NOMO-1 treated with dmso at 0.1 percent for 144 hours (cell line): ENCODE data around the gene LCA5.
"Not testable (repeated sequence)": the region's sequence is repeated elsewhere in the genome, so short reads cannot be mapped to it uniquely, and the experiment has no call there.

Experiments used
- DNase-seq: peaks from one replicate; lab custom pipeline; 2025; ENCODE audit not compliant: unreplicated experiment; lab: John Stamatoyannopoulos, UW

Gene LCA5

DNA sequence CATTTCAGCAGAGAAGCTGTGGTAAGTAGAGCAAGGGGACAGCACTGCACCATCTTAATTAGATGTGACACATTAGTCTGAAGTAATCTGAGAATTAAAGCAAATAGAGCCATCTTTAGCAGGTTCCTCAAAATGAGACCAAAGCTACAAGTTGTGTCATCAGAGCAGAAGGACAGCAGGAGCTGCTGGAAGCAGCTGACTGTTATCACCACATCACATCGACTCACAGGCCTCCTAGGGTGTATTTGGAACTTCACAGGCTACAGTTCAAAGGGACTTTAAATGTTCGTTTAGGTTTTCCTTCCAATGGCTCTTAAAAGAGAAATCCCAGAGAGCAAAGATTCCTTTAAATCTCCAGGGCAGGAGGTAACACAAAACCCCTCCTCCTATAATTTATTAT, 69.5 kb downstream of the LCA5 start:
- DNase-seq, result peak; percentile 74

DNA sequence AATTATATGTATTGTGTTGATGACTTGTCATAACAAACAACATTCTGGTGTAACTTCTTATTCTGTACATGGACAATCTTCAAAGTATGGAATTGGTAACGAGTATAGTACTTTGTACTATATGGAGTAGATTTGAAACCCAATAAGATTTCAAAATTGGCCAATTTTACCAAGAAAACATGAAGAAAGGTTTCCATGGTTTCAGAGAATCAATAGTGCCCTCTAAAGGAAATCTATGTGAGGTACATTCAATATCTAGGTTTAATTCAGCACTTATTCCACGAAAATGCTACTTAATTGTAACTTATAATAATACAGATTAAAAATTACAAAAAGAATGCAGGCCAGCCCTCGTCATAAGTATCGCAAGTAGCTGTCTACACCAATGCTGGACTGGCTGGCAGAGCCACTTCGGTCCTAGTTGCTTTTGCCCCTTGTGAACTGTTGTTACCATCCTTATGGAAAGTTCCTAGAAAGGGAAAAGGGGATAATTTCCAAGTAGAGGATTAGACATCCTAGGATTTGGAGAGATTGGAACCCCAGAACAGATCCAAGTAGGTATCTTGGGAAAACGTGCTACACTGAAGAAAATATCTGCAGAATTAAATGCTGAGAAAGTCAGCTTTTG, 70.9 kb downstream of the LCA5 start:
- DNase-seq, result no peak

GRCh38 chr6:79465381-79465780, 71.8 kb downstream of the LCA5 start:
- no peak for DNase-seq

- DNase-seq, result no peak
Observed at GRCh38 chr6:79463621-79464050, 73.6 kb downstream of the LCA5 start.

DNA sequence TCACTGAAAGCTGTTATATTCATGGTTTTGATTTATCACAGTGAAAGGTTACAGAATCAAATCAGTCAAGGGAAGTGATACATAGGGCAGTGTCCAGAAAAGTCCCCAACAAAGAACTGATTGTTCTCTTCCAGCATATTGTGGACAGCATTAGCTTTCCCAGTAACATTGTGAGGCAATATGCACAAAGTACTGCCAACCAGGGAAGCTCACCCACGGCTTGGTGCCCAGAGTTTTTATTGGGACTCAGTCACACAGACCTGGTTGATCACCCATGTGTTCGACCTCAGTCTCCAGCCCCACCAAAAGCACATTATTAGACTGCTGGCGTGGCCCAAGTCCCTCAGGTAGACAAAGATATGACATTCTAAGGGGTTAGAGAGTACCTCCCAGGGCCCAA, 76.0 kb downstream of the LCA5 start:
- no peak for DNase-seq

GRCh38 chr6:79455446-79455845, 81.8 kb downstream of the LCA5 start:
- DNase-seq, result no peak

DNA sequence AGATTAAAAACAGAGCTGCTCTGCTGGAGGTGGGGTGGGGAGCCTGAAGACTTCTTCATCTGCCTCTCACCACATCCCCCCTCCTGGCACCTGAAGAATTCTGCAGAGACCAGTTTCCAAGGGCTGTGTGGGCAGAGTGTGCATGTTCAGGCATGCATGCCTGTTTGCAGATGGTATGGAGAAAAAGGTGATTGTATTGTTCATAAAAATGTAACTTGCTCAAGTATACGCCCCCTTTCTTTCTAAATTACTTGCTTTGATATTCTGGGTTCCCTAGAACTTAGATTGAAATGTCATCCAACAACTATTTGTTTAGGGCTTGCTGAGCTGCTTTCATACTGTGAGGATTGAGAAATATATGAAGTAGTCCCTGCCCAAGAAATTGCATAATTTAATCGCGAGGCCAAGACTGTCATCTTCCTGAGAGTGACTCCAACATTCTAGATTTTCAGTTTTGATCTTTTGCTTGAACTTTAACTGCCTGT, 83.6 kb downstream of the LCA5 start:
- peak; percentile 39 for DNase-seq

DNA sequence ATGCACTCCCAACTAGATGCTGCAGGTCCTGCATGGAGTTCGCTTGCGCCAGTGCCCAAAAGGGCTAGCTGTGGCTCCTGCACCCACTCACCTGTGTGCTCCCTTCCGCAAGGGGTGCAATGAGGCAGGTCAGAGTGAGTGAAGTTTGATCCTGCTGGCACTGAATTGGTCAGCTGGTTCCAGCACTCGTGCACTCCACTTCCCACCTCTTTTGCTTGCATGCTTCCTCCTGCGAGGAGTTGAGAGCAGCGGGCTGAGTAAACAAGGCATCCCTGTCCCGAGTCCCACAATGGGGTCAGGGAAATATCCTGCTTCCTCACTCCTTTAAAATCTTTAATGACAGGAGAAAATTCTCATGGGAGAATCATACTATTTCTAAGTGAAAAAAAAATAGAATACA, 86.2 kb downstream of the LCA5 start:
- DNase-seq, result no peak

DNA sequence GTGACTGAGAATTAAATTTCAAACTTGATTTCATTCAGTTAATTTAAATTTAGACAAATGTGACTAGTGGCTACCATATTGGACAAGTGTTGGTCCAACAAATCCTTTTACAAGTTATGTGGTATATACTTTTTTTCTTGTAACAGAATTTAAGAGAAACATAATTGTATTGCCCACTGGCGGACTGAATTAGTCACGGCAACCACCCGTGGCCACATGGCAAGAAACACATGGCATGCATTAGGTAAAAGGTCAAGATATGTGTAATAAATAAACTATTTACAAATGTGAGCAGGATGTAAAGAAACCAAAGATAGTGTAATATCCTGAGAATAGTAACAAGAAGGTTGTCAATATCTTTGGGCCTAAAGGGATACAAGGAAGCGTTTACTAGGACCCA, 91.2 kb downstream of the LCA5 start:
- no peak for DNase-seq

GRCh38 chr6:79443876-79444275, 93.4 kb downstream of the LCA5 start:
- DNase-seq, result not testable (repeated sequence)

DNA sequence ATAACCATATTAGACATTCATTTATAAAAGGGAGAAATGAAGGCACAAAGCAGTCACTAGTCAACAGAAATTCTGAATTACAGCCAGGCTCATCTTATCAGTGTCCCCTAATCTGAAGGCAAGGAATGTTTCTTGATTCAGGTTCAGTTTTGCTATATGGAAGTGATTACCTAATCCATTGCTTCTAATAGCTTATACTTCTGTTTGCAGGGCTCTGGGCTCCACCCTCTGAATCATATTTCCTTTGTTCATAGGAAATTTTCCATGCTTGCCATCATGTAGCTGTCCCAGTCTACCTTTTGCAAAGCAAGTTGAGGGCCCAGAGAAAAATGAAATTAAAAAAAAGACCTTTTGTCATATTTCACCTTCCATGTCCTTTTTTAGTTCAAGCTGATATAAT, 96.0 kb downstream of the LCA5 start:
- no peak for DNase-seq

- no peak for DNase-seq
Observed at GRCh38 chr6:79440598-79440997, 96.6 kb downstream of the LCA5 start.

- DNase-seq, result no peak
Observed at GRCh38 chr6:79438030-79438429, 99.2 kb downstream of the LCA5 start.

DNA sequence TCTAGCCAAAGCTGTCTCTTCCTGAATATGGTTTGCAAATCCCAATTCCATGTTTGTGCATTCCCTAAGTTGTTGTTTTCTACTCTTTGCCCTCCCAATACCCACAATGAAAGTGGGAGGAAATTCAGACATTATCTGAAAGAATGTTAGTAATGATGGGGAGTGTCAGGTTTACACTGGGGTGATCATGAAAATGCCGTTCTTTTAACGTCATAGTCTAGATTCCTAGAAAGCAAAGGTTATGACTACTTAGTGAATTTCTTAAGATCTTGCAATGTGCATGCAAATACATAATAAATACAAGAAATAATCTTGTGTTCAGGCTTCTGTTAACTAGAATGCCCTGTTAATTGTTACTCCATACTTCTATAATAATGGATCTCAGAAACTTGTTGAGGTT, 101.0 kb downstream of the LCA5 start:
- DNase-seq, result no peak

DNA sequence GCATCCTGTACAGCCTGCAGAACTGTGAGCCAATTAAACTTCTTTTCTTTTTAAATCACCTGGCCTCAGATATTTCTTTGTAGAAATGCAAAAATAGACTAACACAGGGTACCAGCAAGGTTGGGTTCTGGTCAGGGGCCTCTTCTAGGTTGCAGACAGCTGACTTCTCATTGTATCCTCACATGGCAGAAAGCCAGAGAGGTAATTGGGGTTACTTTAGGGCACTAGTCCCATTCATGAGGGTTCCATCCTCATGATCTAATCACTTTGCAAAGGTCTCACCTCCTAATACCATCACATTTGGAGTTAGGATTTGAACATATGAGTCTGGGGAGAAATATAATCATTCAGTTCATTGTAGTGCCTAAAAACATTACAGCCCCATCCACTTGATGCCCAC, 101.5 kb downstream of the LCA5 start:
- no peak for DNase-seq
